Mesendoderm (in vitro differentiated cells): ENCODE data around the gene COMMD10.

ENCODE experiments used
- DNase-seq: peaks from one replicate; pipeline ENCODE4 v3.0.0; 2013
- H2AK5ac ChIP-seq: 2 replicates; pipeline ENCODE4 v1.6.1; 2013; ENCODE audit warnings: low read length, inconsistent platforms
- H2BK120ac ChIP-seq: 2 replicates; pipeline ENCODE4 v1.6.1; 2013; ENCODE audit warnings: low read depth, mild to moderate bottlenecking, low read length, moderate library complexity, mixed read lengths
- H2BK15ac ChIP-seq: replicated peaks from 2 replicates; pipeline ENCODE4 v1.6.1; 2013; ENCODE audit warnings: low read depth, mild to moderate bottlenecking, moderate library complexity
- H2BK5ac ChIP-seq: 2 replicates; pipeline ENCODE4 v1.6.1; 2013; ENCODE audit warnings: low read length, inconsistent platforms
- H3K18ac ChIP-seq: 2 replicates; pipeline ENCODE4 v1.6.1; 2013; ENCODE audit warnings: mild to moderate bottlenecking, low read length, mixed read lengths
- H3K23ac ChIP-seq: one replicate; pipeline ENCODE4 v1.6.1; 2013; ENCODE audit warnings: low read length
- H3K27ac ChIP-seq: 2 replicates; pipeline ENCODE4 v1.5.1; 2013; ENCODE audit warnings: low read depth, mild to moderate bottlenecking, inconsistent platforms, low read length, moderate library complexity
- H3K27me3 ChIP-seq: 2 replicates; pipeline ENCODE4 v1.6.1; 2013; ENCODE audit warnings: low read length, control low read depth, mild to moderate bottlenecking, inconsistent platforms; ENCODE audit not compliant: insufficient read depth, poor library complexity
- H3K36me3 ChIP-seq: 2 replicates; pipeline ENCODE4 v1.6.1; 2013; ENCODE audit warnings: low read length, inconsistent platforms; ENCODE audit not compliant: control insufficient read depth, insufficient read depth
- H3K4ac ChIP-seq: one replicate; pipeline ENCODE4 v1.6.1; 2013; ENCODE audit warnings: low read depth, mild to moderate bottlenecking, low read length, moderate library complexity
- H3K4me1 ChIP-seq: 2 replicates; pipeline ENCODE4 v1.6.1; 2013; ENCODE audit warnings: low read depth, low read length, inconsistent platforms; ENCODE audit not compliant: control insufficient read depth
- H3K4me2 ChIP-seq: 2 replicates; pipeline ENCODE4 v1.6.1; 2013; ENCODE audit warnings: low read length
- H3K4me3 ChIP-seq: 2 replicates; pipeline ENCODE4 v1.5.1; 2013; ENCODE audit warnings: mild to moderate bottlenecking, low read length
- H3K56ac ChIP-seq: one replicate; pipeline ENCODE4 v1.6.1; 2013; ENCODE audit warnings: low read length
- H3K79me1 ChIP-seq: 2 replicates; pipeline ENCODE4 v1.6.1; 2013; ENCODE audit warnings: low read length, inconsistent platforms
- H3K79me2 ChIP-seq: 2 replicates; pipeline ENCODE4 v1.6.1; 2013; ENCODE audit warnings: mild to moderate bottlenecking, low read length; ENCODE audit not compliant: control insufficient read depth, insufficient read depth
- H3K9ac ChIP-seq: 2 replicates; pipeline ENCODE4 v1.6.1; 2013; ENCODE audit warnings: low read length, inconsistent platforms
- H4K5ac ChIP-seq: one replicate; pipeline ENCODE4 v1.6.1; 2013; ENCODE audit warnings: low read length
- H4K8ac ChIP-seq: one replicate; pipeline ENCODE4 v1.6.1; 2013; ENCODE audit warnings: low read depth, mild to moderate bottlenecking, control low read depth, low read length, moderate library complexity
- WGBS: extraction: QIAGEN DNeasy Blood & Tissue Kit; methylation state at CpG from one replicate; pipeline ENCODE4 v1.1.7; 2013; ENCODE audit warnings: low lambda C conversion rate, missing lambda C conversion rate; ENCODE audit not compliant: insufficient coverage; ENCODE audit errors: extremely low coverage; 5-methylcytosine and 5-hydroxymethylcytosine counted together

Gene COMMD10

GRCh38 chr5:116063950-116064349, 20.9 kb upstream of the COMMD10 start:
- Histone ChIP-seq H3K27ac (no peak overlapping the region), H3K79me1 (no peaks in the 10 kb centered on the region), H2BK15ac (no peak overlapping the region), H4K5ac (no peak overlapping the region), H3K27me3 (no peaks in the 10 kb centered on the region), H3K9ac (no peak overlapping the region), H3K4me3 (no peak overlapping the region), H3K4me1 (no peaks in the 10 kb centered on the region), H3K4ac (no peak overlapping the region), H3K56ac (no peak overlapping the region), H2BK5ac (no peak overlapping the region), H2AK5ac (no peak overlapping the region), H3K23ac (no peak overlapping the region), H2BK120ac (no peak overlapping the region), H3K18ac (no peak overlapping the region), H3K4me2 (no peak overlapping the region), H3K79me2 (no peaks in the 10 kb centered on the region), H3K36me3 (no peaks in the 10 kb centered on the region), H4K8ac (no peak overlapping the region)
- no peak for DNase-seq
- WGBS: no CpG with 5 or more reads among the region's 3 CpGs

GRCh38 chr5:116068028-116068632, 16.7 kb upstream of the COMMD10 start:
- H3K79me2 ChIP-seq: no peaks in the 10 kb centered on the region
- H3K36me3 ChIP-seq: no peaks in the 10 kb centered on the region
- no peak overlapping the region for H3K4me2 ChIP-seq
- H3K56ac ChIP-seq: no peak overlapping the region
- peak; percentile 37 for DNase-seq
- H3K18ac ChIP-seq: no peak overlapping the region
- no peak overlapping the region for H3K4ac ChIP-seq
- no peaks in the 10 kb centered on the region for H3K79me1 ChIP-seq
- no peaks in the 10 kb centered on the region for H3K27me3 ChIP-seq
- H2AK5ac ChIP-seq: no peak overlapping the region
- no peak overlapping the region for H2BK15ac ChIP-seq
- no peaks in the 10 kb centered on the region for H3K4me1 ChIP-seq
- H2BK5ac ChIP-seq: no peak overlapping the region
- H2BK120ac ChIP-seq: no peak overlapping the region
- H3K9ac ChIP-seq: no peak overlapping the region
- no peak overlapping the region for H3K27ac ChIP-seq
- no peak overlapping the region for H3K23ac ChIP-seq
- WGBS: no CpG with 5 or more reads among the region's 4 CpGs
- H4K8ac ChIP-seq: no peak overlapping the region
- H4K5ac ChIP-seq: no peak overlapping the region
- H3K4me3 ChIP-seq: no peak overlapping the region

DNA sequence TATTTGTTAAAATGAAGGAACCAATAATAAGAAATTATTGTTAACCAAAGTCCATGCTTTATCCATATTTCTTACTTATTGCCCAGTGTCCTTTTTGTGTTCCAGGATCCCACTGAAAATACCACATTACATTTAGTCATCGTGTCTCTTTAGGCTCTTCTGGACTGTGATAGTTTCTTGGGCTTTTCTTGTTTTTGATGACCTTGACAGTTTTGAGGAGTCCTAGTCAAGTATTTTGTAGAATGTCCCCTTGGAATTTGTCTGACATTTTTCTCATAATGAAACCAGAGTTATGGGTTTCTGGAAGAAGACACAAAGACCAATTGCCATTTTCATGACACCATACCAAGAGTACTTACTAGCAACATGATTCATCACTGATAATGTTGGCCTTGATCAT, 13.6 kb upstream of the COMMD10 start:
- Histone ChIP-seq H3K27ac (no peak overlapping the region), H3K23ac (no peak overlapping the region), H3K4ac (no peak overlapping the region), H2AK5ac (no peak overlapping the region), H3K4me1 (no peaks in the 10 kb centered on the region), H3K4me2 (no peak overlapping the region), H2BK15ac (no peak overlapping the region), H3K9ac (no peak overlapping the region), H3K4me3 (no peak overlapping the region), H4K8ac (no peak overlapping the region), H3K56ac (no peak overlapping the region), H2BK120ac (no peak overlapping the region), H3K27me3 (no peaks in the 10 kb centered on the region), H4K5ac (no peak overlapping the region), H3K18ac (no peak overlapping the region), H3K79me2 (no peaks in the 10 kb centered on the region), H3K36me3 (no peaks in the 10 kb centered on the region), H3K79me1 (no peaks in the 10 kb centered on the region), H2BK5ac (no peak overlapping the region)
- no peak for DNase-seq
- no CpG with 5 or more reads among the region's 1 CpG for WGBS

DNA sequence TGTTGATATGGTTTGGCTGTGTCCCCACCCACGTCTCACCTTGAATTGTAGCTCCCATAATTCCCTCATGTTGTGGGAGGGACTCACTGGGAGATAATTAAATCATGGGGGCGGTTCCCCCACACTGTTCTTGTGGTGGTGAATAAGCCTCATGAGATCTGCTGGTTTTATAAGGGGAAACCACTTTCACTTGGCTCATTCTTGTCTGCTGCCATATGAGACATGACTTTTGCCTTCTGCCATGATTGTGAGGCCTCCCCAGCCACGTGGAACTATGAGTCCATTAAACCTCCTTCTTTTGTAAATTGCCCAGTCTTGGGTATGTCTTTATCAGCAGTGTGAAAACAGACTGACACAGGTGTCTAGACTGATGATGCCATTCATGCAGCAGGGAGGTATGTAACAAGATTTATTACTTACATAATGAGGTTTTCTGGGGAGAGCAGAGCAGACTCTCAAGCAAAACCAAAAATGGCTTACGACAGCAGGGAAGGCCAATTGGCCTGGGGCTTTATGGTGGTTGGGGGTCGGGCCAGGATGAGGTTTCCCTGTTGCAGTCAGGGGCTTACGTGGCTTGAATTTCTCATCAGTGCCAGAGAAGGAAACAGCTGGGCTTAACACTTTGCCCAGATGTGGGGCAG, 9.5 kb upstream of the COMMD10 start:
- Histone ChIP-seq H3K27ac (no peak overlapping the region), H3K36me3 (no peaks in the 10 kb centered on the region), H3K79me1 (no peaks in the 10 kb centered on the region), H4K8ac (no peak overlapping the region), H2BK120ac (no peak overlapping the region), H3K9ac (no peak overlapping the region), H3K18ac (no peak overlapping the region), H4K5ac (no peak overlapping the region), H3K79me2 (no peaks in the 10 kb centered on the region), H3K27me3 (no peaks in the 10 kb centered on the region), H3K4me1 (no peaks in the 10 kb centered on the region), H2BK5ac (no peak overlapping the region), H3K4ac (no peak overlapping the region), H3K23ac (no peak overlapping the region), H3K4me3 (no peak overlapping the region), H3K56ac (no peak overlapping the region), H2AK5ac (no peak overlapping the region), H2BK15ac (no peak overlapping the region), H3K4me2 (no peak overlapping the region)
- WGBS: no CpG with 5 or more reads among the region's 6 CpGs
- DNase-seq: no peak

- Histone ChIP-seq H3K4ac (no peak overlapping the region), H2AK5ac (no peak overlapping the region), H2BK120ac (no peak overlapping the region), H3K36me3 (no peaks in the 10 kb centered on the region), H3K9ac (no peak overlapping the region), H3K79me2 (no peaks in the 10 kb centered on the region), H3K4me2 (no peak overlapping the region), H4K8ac (no peak overlapping the region), H3K79me1 (no peaks in the 10 kb centered on the region), H3K18ac (no peak overlapping the region), H2BK5ac (no peak overlapping the region), H2BK15ac (no peak overlapping the region), H4K5ac (no peak overlapping the region), H3K4me1 (no peaks in the 10 kb centered on the region), H3K4me3 (no peak overlapping the region), H3K27me3 (no peaks in the 10 kb centered on the region), H3K23ac (no peak overlapping the region), H3K27ac (no peak overlapping the region), H3K56ac (no peak overlapping the region)
- WGBS: no CpG with 5 or more reads among the region's 1 CpG
- no peak for DNase-seq
These were observed 8.3 kb upstream of the COMMD10 start for GRCh38 chr5:116076496-116076895.

GRCh38 chr5:116078199-116078598, 6.6 kb upstream of the COMMD10 start:
- WGBS: no CpG with 5 or more reads among the region's 5 CpGs
- no peak for DNase-seq
- no peak overlapping the region for H4K8ac ChIP-seq

More at GRCh38 chr5:116078199-116078598, 6.6 kb upstream of the COMMD10 start:
- Histone ChIP-seq H4K5ac (no peak overlapping the region), H3K56ac (no peak overlapping the region), H2BK15ac (no peak overlapping the region), H3K4me1 (no peaks in the 10 kb centered on the region), H3K36me3 (no peaks in the 10 kb centered on the region), H3K23ac (no peak overlapping the region), H3K4ac (no peak overlapping the region), H3K4me2 (no peak overlapping the region), H3K18ac (no peak overlapping the region), H2BK120ac (no peak overlapping the region), H2BK5ac (no peak overlapping the region), H3K27ac (no peak overlapping the region), H3K27me3 (no peaks in the 10 kb centered on the region), H3K9ac (no peak overlapping the region), H3K79me1 (no peaks in the 10 kb centered on the region), H3K4me3 (no peak overlapping the region), H2AK5ac (no peak overlapping the region), H3K79me2 (no peaks in the 10 kb centered on the region)
